ENCODE measurements around the gene PRRT3.
A peak's percentile ranks its signal among the peaks of the same experiment; 100 is the strongest.

The PRRT3 gene

DNA sequence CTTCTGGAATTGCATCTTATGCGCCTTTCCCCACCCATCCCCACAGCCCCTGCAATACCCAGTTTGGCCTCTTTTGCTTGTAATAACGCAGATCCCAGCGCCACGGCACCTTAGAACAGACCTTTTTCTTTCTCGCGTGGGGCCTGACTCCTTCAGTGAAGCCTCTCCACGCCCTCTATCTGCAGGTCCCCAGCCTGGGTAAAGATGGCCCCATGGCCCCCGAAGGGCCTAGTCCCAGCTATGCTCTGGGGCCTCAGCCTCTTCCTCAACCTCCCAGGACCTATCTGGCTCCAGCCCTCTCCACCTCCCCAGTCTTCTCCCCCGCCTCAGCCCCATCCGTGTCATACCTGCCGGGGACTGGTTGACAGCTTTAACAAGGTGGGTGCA lies 18.0 kb downstream of the PRRT3 start:
- TF ChIP-seq, protein P1, sequence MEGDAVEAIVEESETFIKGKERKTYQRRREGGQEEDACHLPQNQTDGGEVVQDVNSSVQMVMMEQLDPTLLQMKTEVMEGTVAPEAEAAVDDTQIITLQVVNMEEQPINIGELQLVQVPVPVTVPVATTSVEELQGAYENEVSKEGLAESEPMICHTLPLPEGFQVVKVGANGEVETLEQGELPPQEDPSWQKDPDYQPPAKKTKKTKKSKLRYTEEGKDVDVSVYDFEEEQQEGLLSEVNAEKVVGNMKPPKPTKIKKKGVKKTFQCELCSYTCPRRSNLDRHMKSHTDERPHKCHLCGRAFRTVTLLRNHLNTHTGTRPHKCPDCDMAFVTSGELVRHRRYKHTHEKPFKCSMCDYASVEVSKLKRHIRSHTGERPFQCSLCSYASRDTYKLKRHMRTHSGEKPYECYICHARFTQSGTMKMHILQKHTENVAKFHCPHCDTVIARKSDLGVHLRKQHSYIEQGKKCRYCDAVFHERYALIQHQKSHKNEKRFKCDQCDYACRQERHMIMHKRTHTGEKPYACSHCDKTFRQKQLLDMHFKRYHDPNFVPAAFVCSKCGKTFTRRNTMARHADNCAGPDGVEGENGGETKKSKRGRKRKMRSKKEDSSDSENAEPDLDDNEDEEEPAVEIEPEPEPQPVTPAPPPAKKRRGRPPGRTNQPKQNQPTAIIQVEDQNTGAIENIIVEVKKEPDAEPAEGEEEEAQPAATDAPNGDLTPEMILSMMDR (IDR thresholded peaks at IDR 0.05; ENCODE audit: low read depth, low read length) = no peak
- TF ChIP-seq POLR2A (IDR thresholded peaks at IDR 0.05; ENCODE audit: extremely low read depth, insufficient read length) (no peak), MYC (IDR thresholded peaks at IDR 0.05; ENCODE audit: low read depth, low read length) (no peak)
- TF ChIP-seq, protein P2, sequence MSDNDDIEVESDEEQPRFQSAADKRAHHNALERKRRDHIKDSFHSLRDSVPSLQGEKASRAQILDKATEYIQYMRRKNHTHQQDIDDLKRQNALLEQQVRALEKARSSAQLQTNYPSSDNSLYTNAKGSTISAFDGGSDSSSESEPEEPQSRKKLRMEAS (IDR thresholded peaks at IDR 0.05; ENCODE audit: low read depth, low read length) = no peak
- H3K4me3 ChIP-seq (ENCODE audit: low read depth, low read length) = peak overlapping the region; percentile 79
- peak; percentile 59 for DNase-seq (ENCODE audit: low read depth)

DNA sequence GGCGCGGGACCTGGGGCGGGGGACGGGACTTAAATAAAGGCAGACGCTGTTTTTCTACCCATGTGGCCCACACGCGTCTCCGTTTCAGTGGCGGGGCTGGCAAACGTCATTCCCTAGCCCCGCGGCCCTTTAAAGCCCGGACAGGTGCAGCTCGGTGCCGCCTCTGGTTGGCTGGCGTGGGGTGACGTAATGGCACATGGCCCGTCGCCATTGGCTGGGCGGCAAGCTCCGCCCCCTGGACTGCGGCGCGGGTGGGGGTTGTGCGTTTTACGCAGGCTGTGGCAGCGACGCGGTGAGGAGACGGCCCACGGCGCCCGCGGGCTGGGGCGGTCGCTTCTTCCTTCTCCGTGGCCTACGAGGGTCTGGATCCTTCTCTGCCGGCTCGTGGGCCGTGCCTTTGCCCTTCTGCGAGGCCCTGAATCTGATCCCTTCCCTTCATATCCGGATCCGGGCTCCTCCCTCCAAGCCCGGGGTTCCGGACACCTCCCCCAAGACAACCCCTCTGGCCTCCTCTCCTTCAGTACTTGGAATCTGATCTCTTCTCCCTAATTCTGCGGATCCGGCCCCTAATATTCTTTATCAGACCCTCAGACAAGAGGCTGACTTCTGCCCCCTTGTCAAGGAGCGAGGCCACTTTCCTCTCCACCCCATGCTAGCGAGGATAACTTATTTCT lies 18.5 kb downstream of the PRRT3 start, which contains the start of gene CRELD1:
CRELD1 (plus strand) TSS at position 274 of the 674 bp plus-strand sequence. CDS start 605 bp downstream, outside the sequence.
- H3K4me3 ChIP-seq (ENCODE audit: low read depth, low read length) = peak within 1 kb of the TSS; percentile 79
- TF ChIP-seq POLR2A (IDR thresholded peaks at IDR 0.05; ENCODE audit: extremely low read depth, insufficient read length) = peak; percentile 60
- TF ChIP-seq, protein P1 (IDR thresholded peaks at IDR 0.05; ENCODE audit: low read depth, low read length) = no peak
- TF ChIP-seq MYC (IDR thresholded peaks at IDR 0.05; ENCODE audit: low read depth, low read length) = peak; percentile 72
- TF ChIP-seq, protein P2 (IDR thresholded peaks at IDR 0.05; ENCODE audit: low read depth, low read length) = peak; percentile 89
- DNase-seq (ENCODE audit: low read depth) = peak; percentile 97

DNA sequence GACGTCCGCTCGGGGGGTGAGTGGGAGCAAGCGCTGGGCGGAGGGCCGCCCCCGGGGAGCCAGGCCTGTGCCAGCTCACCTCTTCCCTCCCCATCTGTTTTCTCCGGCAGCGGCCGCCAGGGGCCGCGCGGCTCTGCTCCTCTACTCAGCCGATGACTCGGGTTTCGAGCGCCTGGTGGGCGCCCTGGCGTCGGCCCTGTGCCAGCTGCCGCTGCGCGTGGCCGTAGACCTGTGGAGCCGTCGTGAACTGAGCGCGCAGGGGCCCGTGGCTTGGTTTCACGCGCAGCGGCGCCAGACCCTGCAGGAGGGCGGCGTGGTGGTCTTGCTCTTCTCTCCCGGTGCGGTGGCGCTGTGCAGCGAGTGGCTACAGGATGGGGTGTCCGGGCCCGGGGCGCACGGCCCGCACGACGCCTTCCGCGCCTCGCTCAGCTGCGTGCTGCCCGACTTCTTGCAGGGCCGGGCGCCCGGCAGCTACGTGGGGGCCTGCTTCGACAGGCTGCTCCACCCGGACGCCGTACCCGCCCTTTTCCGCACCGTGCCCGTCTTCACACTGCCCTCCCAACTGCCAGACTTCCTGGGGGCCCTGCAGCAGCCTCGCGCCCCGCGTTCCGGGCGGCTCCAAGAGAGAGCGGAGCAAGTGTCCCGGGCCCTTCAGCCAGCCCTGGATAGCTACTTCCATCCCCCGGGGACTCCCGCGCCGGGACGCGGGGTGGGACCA lies 19.2 kb downstream of the PRRT3 start:
- TF ChIP-seq, protein P2 (IDR thresholded peaks at IDR 0.05; ENCODE audit: low read depth, low read length) = peak; percentile 76
- peak; percentile 72; the same call in 1 of the 2 replicates for TF ChIP-seq MYC (IDR thresholded peaks at IDR 0.05; ENCODE audit: low read depth, low read length)
- TF ChIP-seq POLR2A (IDR thresholded peaks at IDR 0.05; ENCODE audit: extremely low read depth, insufficient read length) = peak; percentile 54
- TF ChIP-seq, protein P1 (IDR thresholded peaks at IDR 0.05; ENCODE audit: low read depth, low read length) = peak; percentile 70
- peak; percentile 94 for DNase-seq (ENCODE audit: low read depth)
- peak overlapping the region; percentile 62 for H3K4me3 ChIP-seq (ENCODE audit: low read depth, low read length)

DNA sequence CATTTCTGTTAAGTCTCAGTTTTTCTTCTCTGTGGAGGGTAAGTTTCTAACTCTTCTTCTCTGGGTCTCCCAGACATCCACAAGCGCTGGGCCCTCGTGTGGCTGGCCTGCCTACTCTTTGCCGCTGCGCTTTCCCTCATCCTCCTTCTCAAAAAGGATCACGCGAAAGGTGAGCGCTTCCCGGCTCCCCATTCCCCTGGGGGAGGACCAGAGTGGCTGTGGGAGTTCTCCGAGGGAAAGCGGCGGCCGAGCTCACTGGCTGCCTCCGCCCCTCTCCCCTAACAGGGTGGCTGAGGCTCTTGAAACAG lies 19.7 kb downstream of the PRRT3 start:
- TF ChIP-seq, protein P2 (IDR thresholded peaks at IDR 0.05; ENCODE audit: low read depth, low read length) = no peak
- TF ChIP-seq MYC (IDR thresholded peaks at IDR 0.05; ENCODE audit: low read depth, low read length) = no peak
- TF ChIP-seq POLR2A (IDR thresholded peaks at IDR 0.05; ENCODE audit: extremely low read depth, insufficient read length) = no peak
- TF ChIP-seq, protein P1 (IDR thresholded peaks at IDR 0.05; ENCODE audit: low read depth, low read length) = no peak
- H3K4me3 ChIP-seq (ENCODE audit: low read depth, low read length) = peak overlapping the region; percentile 54
- no peak for DNase-seq (ENCODE audit: low read depth)

DNA sequence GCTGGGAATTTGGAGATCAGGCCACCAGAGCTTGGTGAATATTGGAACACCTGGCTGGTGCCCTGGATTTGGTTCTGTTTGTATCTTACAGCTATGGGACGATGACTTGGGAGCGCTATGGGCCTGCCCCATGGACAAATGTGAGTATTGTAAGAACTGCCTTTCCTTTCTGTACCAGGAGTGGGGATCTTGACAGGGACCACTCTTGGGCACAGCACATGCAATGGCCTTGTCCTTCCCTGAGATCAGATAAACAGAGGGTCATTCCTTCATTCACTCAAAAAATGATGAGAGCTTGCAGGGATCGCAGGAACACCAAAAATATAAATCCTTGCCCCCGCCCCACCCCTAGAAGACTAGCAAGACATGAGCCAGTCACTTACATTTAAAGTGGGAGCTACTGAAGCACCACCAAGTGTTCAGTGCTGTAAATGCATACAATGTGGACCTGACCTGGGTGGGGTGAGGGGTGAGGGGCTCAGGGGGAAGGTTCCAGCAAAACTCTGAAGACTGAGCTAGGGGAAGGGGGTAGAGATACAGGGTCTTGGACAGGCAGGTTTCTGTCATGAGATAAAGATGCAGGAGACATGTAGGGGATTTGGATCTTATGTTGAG lies 21.3 kb downstream of the PRRT3 start:
- no peak overlapping the region for H3K4me3 ChIP-seq (ENCODE audit: low read depth, low read length)
- peak; percentile 53 for DNase-seq (ENCODE audit: low read depth)
- TF ChIP-seq, protein P2 (IDR thresholded peaks at IDR 0.05; ENCODE audit: low read depth, low read length) = no peak
- no peak for TF ChIP-seq POLR2A (IDR thresholded peaks at IDR 0.05; ENCODE audit: extremely low read depth, insufficient read length)
- TF ChIP-seq, protein P1 (IDR thresholded peaks at IDR 0.05; ENCODE audit: low read depth, low read length) = no peak
